Measurements from ENCODE around the gene MPP1. TPM values are rescaled to one million over a fixed set of nuclear protein-coding genes. Genes with fewer than 3 reads are reported as not detected.
"Not testable (repeated sequence)": the region's sequence is repeated elsewhere in the genome, so short reads cannot be mapped to it uniquely, and the experiment has no call there.

The MPP1 gene
- total RNA-seq, 1 experiment from 2014 or later, result 27.0 TPM

DNA sequence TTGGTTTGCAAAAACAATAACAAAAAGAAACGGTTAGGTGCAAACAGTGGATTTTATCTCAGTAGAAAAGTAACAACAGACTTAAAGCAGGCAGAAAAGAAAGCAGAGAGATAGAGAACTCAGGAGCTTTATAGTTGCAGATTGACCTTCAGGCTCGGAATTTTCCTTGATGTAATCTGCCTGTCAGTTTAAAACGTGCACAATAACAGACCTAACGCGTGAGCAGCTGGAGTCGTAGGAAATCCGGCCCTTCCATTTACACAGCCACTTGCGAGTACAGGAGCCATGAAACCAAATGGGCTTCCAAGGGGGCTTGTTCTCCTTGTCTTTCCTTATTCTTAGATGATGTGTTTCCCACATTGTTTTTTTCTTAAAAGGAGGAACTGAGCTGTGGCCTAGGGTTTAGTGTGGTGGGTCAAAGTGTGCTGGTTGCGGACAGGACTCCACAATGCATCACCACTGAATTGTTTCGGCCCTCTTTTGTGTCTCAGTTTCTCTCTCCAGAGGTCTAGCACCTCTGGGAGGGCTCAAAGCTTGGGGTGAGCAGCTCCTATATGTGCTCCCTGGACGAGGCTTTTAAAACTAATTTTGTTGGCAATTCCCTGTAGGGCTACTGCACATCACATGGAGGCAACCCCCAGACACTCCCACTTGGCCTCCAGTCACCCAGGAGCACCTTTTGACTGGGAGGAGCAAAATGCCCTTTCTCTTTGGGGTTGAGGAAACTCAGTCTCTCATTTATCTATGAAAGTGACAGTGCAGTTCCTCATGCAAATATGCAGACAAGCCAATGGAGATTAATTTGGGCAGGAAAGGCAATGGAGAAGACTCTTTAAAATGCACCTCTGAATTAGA is 13.9 kb upstream of the MPP1 start:
- H3K9me3 ChIP-seq, result no peaks in the 10 kb centered on the region
- no peak overlapping the region for H3K4me3 Mint-ChIP-seq (ENCODE audit: unreplicated experiment)
- no peak for DNase-seq
- no TSS peak for BruUV-seq (replicated peaks)
- H3K4me1 Mint-ChIP-seq (ENCODE audit: low read depth, unreplicated experiment), result no peaks in the 10 kb centered on the region
- no peak overlapping the region for H3K4me3 ChIP-seq (ENCODE audit: low read depth, low read length)
- no peaks in the 10 kb centered on the region for H3K27me3 ChIP-seq (replicated peaks; ENCODE audit: control insufficient read depth, insufficient read depth, low read length)
- H3K36me3 Mint-ChIP-seq (ENCODE audit: insufficient read depth, unreplicated experiment), result no peaks in the 10 kb centered on the region
- H3K27ac Mint-ChIP-seq (ENCODE audit: unreplicated experiment), result no peak overlapping the region
- no peak for TF ChIP-seq CTCF (IDR thresholded peaks at IDR 0.05; ENCODE audit: insufficient read depth in 1 of 2, low read depth in 1 of 2, low read length in 1 of 2, severe bottlenecking in 1 of 2, unreplicated experiment in 1 of 2)
- intact Hi-C loops (cut with micrococcal nuclease; ENCODE audit: unreplicated experiment), result no loop called here
- no peaks in the 10 kb centered on the region for H3K36me3 ChIP-seq (ENCODE audit: control insufficient read depth, insufficient read depth, low read length)
- ChIA-PET CTCF (no interaction called here), POLR2A (no interaction called here)
- peaks cover 7% of the 10 kb centered on the region for H3K9me3 Mint-ChIP-seq (ENCODE audit: unreplicated experiment)
- no peaks in the 10 kb centered on the region for H3K27me3 Mint-ChIP-seq (ENCODE audit: insufficient read depth, unreplicated experiment)
- H3K4me1 ChIP-seq, result no peaks in the 10 kb centered on the region

- H3K36me3 ChIP-seq (ENCODE audit: control insufficient read depth, insufficient read depth, low read length); DNase-seq; H3K4me1 ChIP-seq; H3K27me3 Mint-ChIP-seq (ENCODE audit: insufficient read depth, unreplicated experiment); CTCF ChIA-PET; intact Hi-C loops (cut with micrococcal nuclease; ENCODE audit: unreplicated experiment); H3K4me3 ChIP-seq (ENCODE audit: low read depth, low read length); H3K36me3 Mint-ChIP-seq (ENCODE audit: insufficient read depth, unreplicated experiment); BruUV-seq (replicated peaks); H3K27me3 ChIP-seq (replicated peaks; ENCODE audit: control insufficient read depth, insufficient read depth, low read length); H3K9me3 Mint-ChIP-seq (ENCODE audit: unreplicated experiment); H3K4me1 Mint-ChIP-seq (ENCODE audit: low read depth, unreplicated experiment); H3K27ac Mint-ChIP-seq (ENCODE audit: unreplicated experiment); H3K9me3 ChIP-seq; H3K4me3 Mint-ChIP-seq (ENCODE audit: unreplicated experiment): not testable (repeated sequence)
- POLR2A ChIA-PET, result interaction anchor here (0.6 kb wide), 2 partner anchors 11 to 13 kb away, joined by 3 read pairs; no protein-coding TSS in a partner anchor
Observed at GRCh38 chrX:154817048-154817618, 11.8 kb upstream of the MPP1 start.

GRCh38 chrX:154816326-154816898 is 11.1 kb upstream of the MPP1 start:
- H3K36me3 ChIP-seq (ENCODE audit: control insufficient read depth, insufficient read depth, low read length); H3K4me3 ChIP-seq (ENCODE audit: low read depth, low read length); H3K27me3 Mint-ChIP-seq (ENCODE audit: insufficient read depth, unreplicated experiment); H3K9me3 ChIP-seq; POLR2A ChIA-PET; H3K9me3 Mint-ChIP-seq (ENCODE audit: unreplicated experiment); H3K4me1 Mint-ChIP-seq (ENCODE audit: low read depth, unreplicated experiment); BruUV-seq (replicated peaks); H3K27ac Mint-ChIP-seq (ENCODE audit: unreplicated experiment); H3K36me3 Mint-ChIP-seq (ENCODE audit: insufficient read depth, unreplicated experiment); H3K27me3 ChIP-seq (replicated peaks; ENCODE audit: control insufficient read depth, insufficient read depth, low read length); H3K4me3 Mint-ChIP-seq (ENCODE audit: unreplicated experiment); CTCF ChIA-PET; intact Hi-C loops (cut with micrococcal nuclease; ENCODE audit: unreplicated experiment); H3K4me1 ChIP-seq; DNase-seq: not testable (repeated sequence)

GRCh38 chrX:154815274-154815818 is 10.1 kb upstream of the MPP1 start:
- Histone ChIP-seq H3K4me3 (ENCODE audit: low read depth, low read length) (no peak overlapping the region), H3K36me3 (ENCODE audit: control insufficient read depth, insufficient read depth, low read length) (no peaks in the 10 kb centered on the region), H3K27me3 (replicated peaks; ENCODE audit: control insufficient read depth, insufficient read depth, low read length) (no peaks in the 10 kb centered on the region), H3K9me3 (no peaks in the 10 kb centered on the region), H3K4me1 (no peaks in the 10 kb centered on the region)
- no peak for TF ChIP-seq CTCF (IDR thresholded peaks at IDR 0.05; ENCODE audit: insufficient read depth in 1 of 2, low read depth in 1 of 2, low read length in 1 of 2, severe bottlenecking in 1 of 2, unreplicated experiment in 1 of 2)
- no peak for DNase-seq
- H3K27ac Mint-ChIP-seq (ENCODE audit: unreplicated experiment), result no peak overlapping the region
- intact Hi-C loops (cut with micrococcal nuclease; ENCODE audit: unreplicated experiment), result no loop called here
- ChIA-PET CTCF (no interaction called here), POLR2A (no interaction called here)
- BruUV-seq (replicated peaks), result no TSS peak
- no peaks in the 10 kb centered on the region for H3K36me3 Mint-ChIP-seq (ENCODE audit: insufficient read depth, unreplicated experiment)
- no peaks in the 10 kb centered on the region for H3K4me1 Mint-ChIP-seq (ENCODE audit: low read depth, unreplicated experiment)
- peaks cover 7% of the 10 kb centered on the region for H3K9me3 Mint-ChIP-seq (ENCODE audit: unreplicated experiment)
- no peaks in the 10 kb centered on the region for H3K27me3 Mint-ChIP-seq (ENCODE audit: insufficient read depth, unreplicated experiment)
- H3K4me3 Mint-ChIP-seq (ENCODE audit: unreplicated experiment), result no peak overlapping the region
